Liver (tissue), 9 donors: Measurements from ENCODE around the gene NNMT. TPM values are rescaled to one million over a fixed set of nuclear protein-coding genes. Genes with fewer than 3 reads are reported as not detected.

Experiments used
- DNase-seq: peaks from one replicate; pipeline ENCODE4 v3.0.0-alpha.2; 2017; ENCODE audit warnings: low spot score
- H3K27ac ChIP-seq, 2 donors: one replicate each; pipeline ENCODE4 v1.7.0; 2013; ENCODE audit warnings: inconsistent platforms in 2 of 2, low read length in 2 of 2, control low read depth in 1 of 2, low read depth in 1 of 2, mild to moderate bottlenecking in 1 of 2
- H3K27me3 ChIP-seq, 4 donors: one replicate each; pipeline versions ENCODE4 v1.6.1 to v1.7.0; 2013; ENCODE audit warnings: low read length in 3 of 4, inconsistent platforms in 1 of 4, mild to moderate bottlenecking in 1 of 4, moderate library complexity in 1 of 4; ENCODE audit not compliant: control insufficient read depth in 4 of 4, insufficient read depth in 4 of 4
- H3K36me3 ChIP-seq, 4 donors: one replicate each; pipeline versions ENCODE4 v1.6.1 to v1.7.0; 2013; ENCODE audit warnings: low read length in 3 of 4, mild to moderate bottlenecking in 3 of 4, low read depth in 1 of 4, moderate library complexity in 1 of 4; ENCODE audit not compliant: control insufficient read depth in 4 of 4, insufficient read depth in 3 of 4
- H3K4me1 ChIP-seq, 4 donors: one replicate each; pipeline versions ENCODE4 v1.6.1 to v1.7.0; 2013; ENCODE audit warnings: low read length in 3 of 4, mild to moderate bottlenecking in 3 of 4, moderate library complexity in 1 of 4; ENCODE audit not compliant: control insufficient read depth in 4 of 4, insufficient read depth in 4 of 4
- H3K4me3 ChIP-seq, 3 donors: one replicate each; pipeline versions ENCODE4 v1.6.1 to v1.7.0; 2013; ENCODE audit warnings: low read length in 3 of 3, control low read depth in 1 of 3, low read depth in 1 of 3, mild to moderate bottlenecking in 1 of 3
- H3K9ac ChIP-seq, 2 donors: one replicate each; pipeline ENCODE4 v1.7.0; 2013; ENCODE audit warnings: low read length in 2 of 2, mild to moderate bottlenecking in 2 of 2, moderate library complexity in 2 of 2, control low read depth in 1 of 2, low read depth in 1 of 2
- H3K9me3 ChIP-seq, 4 donors: one replicate each; pipeline versions ENCODE4 v1.6.1 to v1.7.0; 2013; ENCODE audit warnings: low read length in 3 of 4; ENCODE audit not compliant: control insufficient read depth in 4 of 4
- EGR1 ChIP-seq, 2 donors: IDR thresholded peaks; 2 replicates each; pipeline ENCODE4 v1.6.1; 2016 to 2018; ENCODE audit warnings: antibody characterized with exemption in 2 of 2, low read depth in 2 of 2
- FOXA2 ChIP-seq: IDR thresholded peaks from 2 replicates; pipeline ENCODE4 v1.6.1; 2016; ENCODE audit warnings: antibody characterized with exemption
- GABPA ChIP-seq, 2 donors: IDR thresholded peaks in 1 of 2; conservative IDR thresholded peaks in 1 of 2; 2 replicates each; pipeline ENCODE4 v1.6.1; 2016; ENCODE audit warnings: antibody characterized with exemption in 2 of 2, mild to moderate bottlenecking in 1 of 2, moderate library complexity in 1 of 2
- HNF4A ChIP-seq, 2 donors: conservative IDR thresholded peaks; 2 replicates each; pipeline ENCODE4 v1.6.1; 2016; ENCODE audit warnings: antibody characterized with exemption in 2 of 2, mild to moderate bottlenecking in 2 of 2
- HNF4G ChIP-seq: IDR thresholded peaks from 2 replicates; pipeline ENCODE4 v1.6.1; 2016; ENCODE audit warnings: antibody characterized with exemption
- JUND ChIP-seq, 2 donors: IDR thresholded peaks; 2 replicates each; pipeline ENCODE4 v1.6.1; 2016; ENCODE audit warnings: antibody characterized with exemption in 2 of 2
- MAX ChIP-seq: IDR thresholded peaks from 2 replicates; pipeline ENCODE4 v1.6.1; 2016; ENCODE audit warnings: antibody characterized with exemption
- NR2F2 ChIP-seq: IDR thresholded peaks from 2 replicates; pipeline ENCODE4 v1.6.1; 2016; ENCODE audit warnings: antibody characterized with exemption
- RAD21 ChIP-seq, 2 donors: IDR thresholded peaks; 2 replicates each; pipeline ENCODE4 v1.6.1; 2016; ENCODE audit warnings: antibody characterized with exemption in 2 of 2, mild to moderate bottlenecking in 2 of 2
- REST ChIP-seq: IDR thresholded peaks from 2 replicates; pipeline ENCODE4 v1.6.1; 2016; ENCODE audit warnings: antibody characterized with exemption, mild to moderate bottlenecking
- RXRA ChIP-seq, 2 donors: IDR thresholded peaks; 2 replicates each; pipeline ENCODE4 v1.6.1; 2017 to 2018; ENCODE audit warnings: antibody characterized with exemption in 2 of 2, mild to moderate bottlenecking in 1 of 2
- SP1 ChIP-seq: IDR thresholded peaks from 2 replicates; pipeline ENCODE4 v1.6.1; 2018; ENCODE audit warnings: antibody characterized with exemption, mild to moderate bottlenecking
- TAF1 ChIP-seq: conservative IDR thresholded peaks from 2 replicates; pipeline ENCODE4 v1.6.1; 2016; ENCODE audit warnings: antibody characterized with exemption, mild to moderate bottlenecking
- YY1 ChIP-seq: IDR thresholded peaks from 2 replicates; pipeline ENCODE4 v1.6.1; 2016; ENCODE audit warnings: antibody characterized with exemption, mild to moderate bottlenecking
- ZBTB33 ChIP-seq: IDR thresholded peaks from 2 replicates; pipeline ENCODE4 v1.6.1; 2016; ENCODE audit warnings: antibody characterized with exemption
- WGBS: extraction: QIAGEN DNeasy Blood & Tissue Kit; methylation state at CpG from one replicate; pipeline ENCODE4 v1.1.7; 2013; 5-methylcytosine and 5-hydroxymethylcytosine counted together
- polyA plus RNA-seq, 2 donors: library from polyadenylated mRNA; stranded (reverse) in 1 of 2; unstranded in 1 of 2; fragments of 200-250 nt in 1 of 2; fragments of >200 nt in 1 of 2; fragmentation: Nextera tagmentation in 1 of 2; extraction: Ambion mirVana in 1 of 2; gene quantifications; one replicate each; pipeline versions ENCODE4 v1.2.1 to v1.2.3, GENCODE V29; 2013 to 2015
- total RNA-seq, 2 donors: library from RNA; depleted of rRNA; stranded (reverse); fragments of >200 nt; gene quantifications; one replicate each; pipeline ENCODE4 v1.2.3, GENCODE V29; 2014
- TF ChIP-seq, protein P1 (sequence below): IDR thresholded peaks from 2 replicates; pipeline ENCODE4 v1.6.1; 2016; ENCODE audit warnings: antibody characterized with exemption
- TF ChIP-seq, protein P2 (sequence below): fragments of 150-350 bp; IDR thresholded peaks from 2 replicates; pipeline ENCODE4 v1.5.1; 2017; ENCODE audit warnings: improper control_type of control experiment, low read depth, low read length; ENCODE audit not compliant: missing input control
- donor health status: healthy.
- donor health status: healthy.
- donor health status: healthy.
- donor health status: healthy.
- donor health status: healthy.

The NNMT gene
- total and polyA plus RNA-seq, 4 donors: 0.47 to 3,724 (median 2,877) TPM

DNA sequence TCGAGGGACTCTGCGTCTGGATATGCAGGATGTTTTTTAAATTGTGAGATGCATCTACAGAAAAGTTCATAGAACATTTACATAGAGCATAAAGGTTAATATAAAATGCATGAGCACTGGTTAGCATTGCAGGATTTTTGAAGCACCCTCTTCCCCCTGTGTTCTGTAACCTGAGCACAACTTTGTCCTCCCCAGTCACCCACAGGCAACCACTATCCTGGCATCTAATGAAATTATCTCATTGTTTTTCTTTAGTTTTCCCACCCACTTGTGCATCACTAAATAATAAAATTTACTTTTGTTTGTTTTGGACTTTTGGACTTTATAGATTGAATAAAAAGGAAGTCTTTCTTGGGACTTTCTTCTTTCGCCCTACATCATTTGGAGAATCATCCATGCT, 10.0 kb upstream of the NNMT start:
- TF ChIP-seq HNF4A (conservative IDR thresholded peaks at IDR 0.05) (no peak), TAF1 (no peak), NR2F2 (no peak), HNF4G (no peak), MAX (no peak), REST (no peak)
- TF ChIP-seq, protein P1, sequence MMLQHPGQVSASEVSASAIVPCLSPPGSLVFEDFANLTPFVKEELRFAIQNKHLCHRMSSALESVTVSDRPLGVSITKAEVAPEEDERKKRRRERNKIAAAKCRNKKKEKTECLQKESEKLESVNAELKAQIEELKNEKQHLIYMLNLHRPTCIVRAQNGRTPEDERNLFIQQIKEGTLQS: no peak
- no peak for DNase-seq
- Histone ChIP-seq H3K9me3 (no peaks in the 10 kb centered on the region), H3K4me3 (no peak overlapping the region), H3K4me1 (peaks cover 4 to 14% (median 6%) of the 10 kb centered on the region in 4 donors), H3K9ac (no peak overlapping the region), H3K36me3 (no peaks in the 10 kb centered on the region), H3K27me3 (no peaks in the 10 kb centered on the region), H3K27ac (no peak overlapping the region)
- WGBS: 96% methylated on average over 3 of the region's 3 CpGs

- 94% methylated on average over 2 of the region's 2 CpGs for WGBS
- Histone ChIP-seq H3K4me3 (no peak overlapping the region), H3K27ac (no peak overlapping the region), H3K9me3 (no peaks in the 10 kb centered on the region), H3K9ac (no peak overlapping the region), H3K27me3 (no peaks in the 10 kb centered on the region), H3K4me1 (peaks cover 3 to 16% (median 9%) of the 10 kb centered on the region in 4 donors), H3K36me3 (no peaks in the 10 kb centered on the region)
- no peak for TF ChIP-seq YY1
- no peak for TF ChIP-seq SP1
- TF ChIP-seq RXRA (IDR thresholded peaks at IDR 0.05): no peak
- TF ChIP-seq, protein P2, sequence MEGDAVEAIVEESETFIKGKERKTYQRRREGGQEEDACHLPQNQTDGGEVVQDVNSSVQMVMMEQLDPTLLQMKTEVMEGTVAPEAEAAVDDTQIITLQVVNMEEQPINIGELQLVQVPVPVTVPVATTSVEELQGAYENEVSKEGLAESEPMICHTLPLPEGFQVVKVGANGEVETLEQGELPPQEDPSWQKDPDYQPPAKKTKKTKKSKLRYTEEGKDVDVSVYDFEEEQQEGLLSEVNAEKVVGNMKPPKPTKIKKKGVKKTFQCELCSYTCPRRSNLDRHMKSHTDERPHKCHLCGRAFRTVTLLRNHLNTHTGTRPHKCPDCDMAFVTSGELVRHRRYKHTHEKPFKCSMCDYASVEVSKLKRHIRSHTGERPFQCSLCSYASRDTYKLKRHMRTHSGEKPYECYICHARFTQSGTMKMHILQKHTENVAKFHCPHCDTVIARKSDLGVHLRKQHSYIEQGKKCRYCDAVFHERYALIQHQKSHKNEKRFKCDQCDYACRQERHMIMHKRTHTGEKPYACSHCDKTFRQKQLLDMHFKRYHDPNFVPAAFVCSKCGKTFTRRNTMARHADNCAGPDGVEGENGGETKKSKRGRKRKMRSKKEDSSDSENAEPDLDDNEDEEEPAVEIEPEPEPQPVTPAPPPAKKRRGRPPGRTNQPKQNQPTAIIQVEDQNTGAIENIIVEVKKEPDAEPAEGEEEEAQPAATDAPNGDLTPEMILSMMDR: no peak
- no peak for TF ChIP-seq REST
- TF ChIP-seq GABPA (IDR thresholded peaks at IDR 0.05 in 1 of 2, conservative IDR thresholded peaks at IDR 0.05 in 1 of 2): no peak
- TF ChIP-seq RAD21 (IDR thresholded peaks at IDR 0.05): no peak
- no peak for TF ChIP-seq ZBTB33
- TF ChIP-seq, protein P1: no peak
- no peak for TF ChIP-seq TAF1
- TF ChIP-seq JUND (IDR thresholded peaks at IDR 0.05): no peak
- TF ChIP-seq FOXA2: no peak
- TF ChIP-seq NR2F2: no peak
- no peak for TF ChIP-seq HNF4G
- TF ChIP-seq HNF4A (conservative IDR thresholded peaks at IDR 0.05): no peak
- TF ChIP-seq EGR1 (IDR thresholded peaks at IDR 0.05; ENCODE audit: low read depth in 2 of 2): no peak
- no peak for TF ChIP-seq MAX
- no peak for DNase-seq
Measured at GRCh38 chr11:114287154-114287553, 9.0 kb upstream of the NNMT start.
